ENCODE measurements around the gene SPON2. TPM values are rescaled to one million over a fixed set of nuclear protein-coding genes. Genes with fewer than 3 reads are reported as not detected.
A peak's percentile ranks its signal among the peaks of the same experiment; 100 is the strongest.

Gene SPON2
- total and polyA plus RNA-seq, 8 donors = 3.1 to 45.2 (median 11.0) TPM

DNA sequence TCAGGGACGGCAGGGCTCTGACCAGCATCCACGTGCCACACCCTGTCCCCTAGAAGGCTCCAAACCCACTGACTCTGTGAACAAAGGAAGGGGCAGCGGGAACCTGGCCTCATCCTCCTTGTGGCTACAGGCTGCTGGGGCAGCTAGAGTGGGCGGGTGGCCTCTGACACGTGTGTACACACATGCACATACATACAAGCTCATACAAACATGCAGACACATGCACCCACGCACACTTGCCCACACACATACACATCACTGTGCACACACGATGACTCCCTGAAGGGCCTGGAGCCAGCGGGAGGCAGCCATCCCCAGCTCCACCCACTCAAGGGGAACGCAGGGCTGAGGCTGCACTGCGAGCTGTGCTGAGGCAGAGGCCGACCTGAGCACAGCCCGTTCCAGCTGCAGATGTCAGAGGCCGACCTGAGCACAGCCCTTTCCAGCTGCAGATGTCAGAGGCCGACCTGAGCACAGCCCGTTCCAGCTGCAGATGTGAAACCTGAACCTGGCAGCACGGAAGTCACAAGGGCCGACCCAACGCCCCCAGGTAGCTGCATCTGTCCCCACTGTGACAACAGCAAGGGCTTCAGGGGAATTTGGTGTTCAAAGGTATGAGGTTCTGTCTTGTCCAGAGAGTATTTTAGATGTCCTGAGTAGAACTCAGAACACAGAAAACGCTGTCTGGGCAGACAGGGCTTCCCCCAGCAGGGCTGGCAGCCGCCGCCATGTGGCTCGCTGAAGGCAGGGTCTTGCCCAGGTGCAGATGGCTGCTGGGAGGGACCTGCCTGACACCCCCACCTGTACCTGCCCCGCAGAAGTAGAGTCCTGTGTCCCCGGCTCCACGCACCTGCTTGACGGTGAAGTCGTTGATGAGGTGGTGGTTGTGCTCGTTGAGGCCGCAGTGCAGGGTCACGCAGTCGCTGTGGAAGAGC, 43.0 kb upstream of the SPON2 start:
- ATAC-seq = no peak
- H3K27me3 ChIP-seq = no peaks in the 10 kb centered on the region
- FAIRE-seq = no peak
- 87 to 91% methylated on average over 31 of the region's 31 CpGs for WGBS, 2 donors
- TF ChIP-seq, protein P1, sequence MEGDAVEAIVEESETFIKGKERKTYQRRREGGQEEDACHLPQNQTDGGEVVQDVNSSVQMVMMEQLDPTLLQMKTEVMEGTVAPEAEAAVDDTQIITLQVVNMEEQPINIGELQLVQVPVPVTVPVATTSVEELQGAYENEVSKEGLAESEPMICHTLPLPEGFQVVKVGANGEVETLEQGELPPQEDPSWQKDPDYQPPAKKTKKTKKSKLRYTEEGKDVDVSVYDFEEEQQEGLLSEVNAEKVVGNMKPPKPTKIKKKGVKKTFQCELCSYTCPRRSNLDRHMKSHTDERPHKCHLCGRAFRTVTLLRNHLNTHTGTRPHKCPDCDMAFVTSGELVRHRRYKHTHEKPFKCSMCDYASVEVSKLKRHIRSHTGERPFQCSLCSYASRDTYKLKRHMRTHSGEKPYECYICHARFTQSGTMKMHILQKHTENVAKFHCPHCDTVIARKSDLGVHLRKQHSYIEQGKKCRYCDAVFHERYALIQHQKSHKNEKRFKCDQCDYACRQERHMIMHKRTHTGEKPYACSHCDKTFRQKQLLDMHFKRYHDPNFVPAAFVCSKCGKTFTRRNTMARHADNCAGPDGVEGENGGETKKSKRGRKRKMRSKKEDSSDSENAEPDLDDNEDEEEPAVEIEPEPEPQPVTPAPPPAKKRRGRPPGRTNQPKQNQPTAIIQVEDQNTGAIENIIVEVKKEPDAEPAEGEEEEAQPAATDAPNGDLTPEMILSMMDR (IDR thresholded peaks at IDR 0.05) = no peak
- no peak overlapping the region for H3K27ac ChIP-seq
- H3K9me3 ChIP-seq = no peaks in the 10 kb centered on the region
- H3K4me1 ChIP-seq = peaks cover 7 to 20% (median 12%) of the 10 kb centered on the region in 3 donors
- peaks cover 11 to 50% (median 17%) of the 10 kb centered on the region in 3 donors for H3K36me3 ChIP-seq
- H3K4me3 ChIP-seq = no peak overlapping the region
- DNase-seq = peak in 2 of 6 donors; percentile 25 to 53
- intact Hi-C loops (cut with DNase I) = no loop called here

DNA sequence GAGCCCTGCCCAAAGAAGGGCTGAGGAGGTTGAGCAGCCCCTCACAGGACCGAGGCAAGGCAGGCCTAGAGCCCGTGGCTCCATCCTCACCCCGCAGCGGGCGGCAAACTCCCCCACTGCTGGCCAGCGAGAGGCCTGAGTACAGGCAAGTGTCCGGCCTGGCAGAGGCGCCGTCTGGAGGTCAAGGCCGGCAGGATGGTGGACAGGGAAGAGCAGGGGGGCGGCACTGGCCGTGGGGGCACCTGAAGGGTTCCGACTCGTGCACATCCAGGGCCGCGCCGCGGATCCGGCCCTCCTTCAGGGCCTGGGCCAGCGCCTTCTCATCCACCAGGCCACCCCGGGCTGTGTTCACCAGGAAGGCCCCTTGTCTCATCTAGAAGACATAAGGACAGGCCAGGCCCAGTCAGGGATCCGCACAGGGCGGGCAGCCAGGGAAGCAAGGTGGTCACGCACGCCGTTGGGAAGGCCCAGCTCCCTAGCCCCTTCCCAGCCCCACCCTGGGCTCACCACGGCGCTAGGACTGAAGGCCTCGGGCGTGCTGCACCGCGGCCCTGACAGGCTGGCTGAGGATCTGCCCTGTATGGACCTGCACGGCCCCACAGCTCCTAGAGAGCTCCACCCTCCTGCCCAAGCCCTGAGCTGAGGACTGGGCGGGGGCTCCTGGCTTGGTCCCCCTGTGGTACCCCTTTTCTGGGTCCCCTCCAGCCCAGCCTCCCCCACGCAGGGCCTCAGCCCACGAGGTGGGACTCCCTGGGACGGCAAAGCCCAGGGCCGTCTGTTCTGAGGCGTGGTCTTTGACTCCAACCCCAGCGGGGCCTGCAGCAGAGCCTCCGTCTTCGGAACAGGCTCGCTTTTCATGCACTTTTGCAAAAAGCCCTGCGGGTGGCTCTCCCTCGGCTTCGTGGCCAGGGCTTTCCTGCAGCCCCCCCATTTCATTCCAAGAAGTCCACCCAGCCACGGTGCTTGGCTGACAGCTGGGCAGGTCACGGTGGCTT, 42.0 kb upstream of the SPON2 start:
- no peak for ATAC-seq
- 89 to 95% methylated on average over 45 to 48 of the region's 48 CpGs for WGBS, 2 donors
- Histone ChIP-seq H3K9me3 (no peaks in the 10 kb centered on the region), H3K27me3 (no peaks in the 10 kb centered on the region), H3K27ac (no peak overlapping the region), H3K4me1 (peaks cover 7 to 20% (median 12%) of the 10 kb centered on the region in 3 donors), H3K4me3 (no peak overlapping the region), H3K36me3 (peaks cover 11 to 50% (median 17%) of the 10 kb centered on the region in 3 donors)
- no peak for FAIRE-seq
- TF ChIP-seq, protein P1 (IDR thresholded peaks at IDR 0.05) = no peak
- peak in 2 of 6 donors; percentile 40 to 76 for DNase-seq
- intact Hi-C loops (cut with DNase I) = no loop called here

DNA sequence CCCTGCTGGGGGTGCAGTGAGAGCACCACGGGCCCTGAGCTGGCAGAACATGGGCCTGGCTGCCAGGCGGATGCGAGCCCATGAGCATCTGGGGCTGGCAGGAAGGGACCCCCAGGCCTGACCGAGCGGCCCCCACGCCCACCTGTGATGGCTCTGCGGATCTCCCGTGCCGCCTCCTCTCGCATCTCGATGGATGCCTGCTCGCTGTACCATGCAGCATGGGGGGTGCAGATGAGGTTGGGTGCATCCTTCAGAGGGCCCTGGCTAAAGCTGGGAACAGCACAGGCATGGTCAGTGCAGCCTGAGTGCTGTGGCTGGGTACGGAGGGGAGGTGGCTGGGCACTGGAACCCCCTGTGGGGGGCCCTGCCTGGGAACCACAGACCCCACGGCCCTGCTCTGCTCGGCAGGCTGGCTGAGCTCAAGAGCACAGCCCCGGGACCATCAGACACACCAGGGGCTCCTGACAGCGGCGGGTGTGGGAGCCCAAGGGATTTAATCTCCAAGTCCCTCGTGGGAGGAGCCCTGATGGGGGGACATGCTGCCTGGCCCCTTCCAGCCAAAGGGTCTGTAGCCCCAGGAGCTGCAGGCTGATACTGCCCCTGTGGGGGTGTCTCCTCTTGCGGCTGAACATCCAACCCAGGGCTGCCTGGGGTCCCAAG, 41.1 kb upstream of the SPON2 start:
- WGBS, 2 donors = 92 to 94% methylated on average over 19 to 20 of the region's 20 CpGs
- ATAC-seq (no peak), DNase-seq (peak in 2 of 6 donors; percentile 39 to 78), FAIRE-seq (no peak)
- H3K27me3 ChIP-seq = no peaks in the 10 kb centered on the region
- H3K4me1 ChIP-seq = peaks cover 7 to 30% (median 14%) of the 10 kb centered on the region in 3 donors
- peak overlapping the region in 1 of 4 donors; percentile 5 for H3K27ac ChIP-seq
- no peak overlapping the region for H3K4me3 ChIP-seq
- intact Hi-C loops (cut with DNase I) = no loop called here
- H3K36me3 ChIP-seq = peaks cover 11 to 50% (median 17%) of the 10 kb centered on the region in 3 donors
- no peaks in the 10 kb centered on the region for H3K9me3 ChIP-seq
- TF ChIP-seq, protein P1 (IDR thresholded peaks at IDR 0.05) = no peak

DNA sequence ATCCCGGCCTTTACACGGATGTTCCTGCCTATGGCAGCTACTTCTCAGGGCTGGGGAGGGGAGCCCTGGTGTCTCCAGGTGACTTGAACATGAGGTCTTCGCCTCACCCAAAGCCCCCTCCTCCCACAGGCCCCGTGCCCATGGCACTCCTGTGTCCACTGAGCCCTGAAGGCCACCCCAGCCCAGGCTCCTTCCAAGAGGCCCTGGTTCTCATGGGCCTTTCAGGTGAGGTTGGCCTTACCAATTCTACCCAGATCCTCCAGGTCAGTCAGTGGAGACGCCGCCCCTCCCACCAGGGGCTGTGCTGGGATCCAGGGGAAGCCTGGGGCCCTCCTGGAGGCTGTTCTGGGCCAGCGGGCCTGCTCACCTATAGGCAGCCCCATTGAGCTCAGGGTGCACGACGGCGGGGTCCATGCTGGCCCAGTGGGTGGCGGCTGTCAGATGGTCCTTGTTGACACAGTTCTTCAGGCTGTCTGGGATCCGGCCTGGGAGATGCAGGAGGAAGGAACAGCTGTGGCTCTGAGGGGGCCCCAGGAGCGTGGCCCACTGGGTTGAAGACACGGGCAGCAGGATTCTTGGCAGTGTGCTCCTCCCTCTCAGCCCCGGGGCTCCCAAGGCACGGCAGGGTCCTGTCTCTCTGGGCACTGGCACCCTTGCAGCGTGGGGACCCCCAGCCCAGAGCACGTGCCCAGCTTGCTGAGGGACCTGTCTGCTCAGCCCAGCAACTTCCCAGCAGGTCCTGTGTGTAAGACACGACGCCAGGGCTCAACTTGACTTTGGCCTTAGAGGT, 40.4 kb upstream of the SPON2 start:
- TF ChIP-seq, protein P1 (IDR thresholded peaks at IDR 0.05) = no peak
- Histone ChIP-seq H3K27ac (peak overlapping the region in 3 of 4 donors; percentile 5 to 50 (median 13)), H3K9me3 (no peaks in the 10 kb centered on the region), H3K4me3 (no peak overlapping the region), H3K36me3 (peaks cover 11 to 50% (median 17%) of the 10 kb centered on the region in 3 donors), H3K4me1 (peaks cover 10 to 35% (median 19%) of the 10 kb centered on the region in 3 donors), H3K27me3 (no peaks in the 10 kb centered on the region)
- DNase-seq (peak in 3 of 6 donors; percentile 47 to 84 (median 65)), FAIRE-seq (no peak), ATAC-seq (peak in 3 of 4 donors; percentile 1 to 2 (median 2))
- intact Hi-C loops (cut with DNase I) = no loop called here
- 78 to 82% methylated on average over 17 to 20 of the region's 20 CpGs for WGBS, 2 donors

All from pancreas (tissue), 10 donors.